ENCODE data around the gene RACK1.
"Not testable (repeated sequence)": the region's sequence is repeated elsewhere in the genome, so short reads cannot be mapped to it uniquely, and the experiment has no call there.

GRCh38 chr5:181210698-181211097 is 33.0 kb downstream of the RACK1 start:
- not testable (repeated sequence) for TF ChIP-seq CTCF, POLR2A (IDR thresholded peaks at IDR 0.05)
